H1 (cell line): ENCODE measurements around the gene MTHFD1. TPM values are rescaled to one million over a fixed set of nuclear protein-coding genes. Genes with fewer than 3 reads are reported as not detected.

ENCODE experiments used
- BACH1 ChIP-seq: IDR thresholded peaks from 2 replicates; pipeline ENCODE4 v1.6.1; 2012; ENCODE audit warnings: low read length, improper control_type of control experiment
- BCL11A ChIP-seq, 2 experiments: IDR thresholded peaks; one replicate each; pipeline ENCODE4 v1.6.1; 2011; ENCODE audit warnings: low read depth in 2 of 2, low read length in 2 of 2, mild to moderate bottlenecking in 2 of 2
- BRCA1 ChIP-seq: IDR thresholded peaks from 2 replicates; pipeline ENCODE4 v1.6.1; 2012; ENCODE audit warnings: low read depth, low read length, improper control_type of control experiment
- CHD7 ChIP-seq: fragments of 300-600 bp; sonication (generic); IDR thresholded peaks from 2 replicates; pipeline ENCODE4 v1.7.1; 2012; ENCODE audit warnings: low read length, moderate library complexity, mild to moderate bottlenecking, inconsistent platforms; ENCODE audit not compliant: insufficient replicate concordance
- JUN ChIP-seq: IDR thresholded peaks from 2 replicates; pipeline ENCODE4 v1.6.1; 2011; ENCODE audit warnings: low read depth, mild to moderate bottlenecking, improper control_type of control experiment, low read length
- MAX ChIP-seq: IDR thresholded peaks from 2 replicates; pipeline ENCODE4 v1.6.1; 2012; ENCODE audit warnings: inconsistent platforms
- NRF1 ChIP-seq: IDR thresholded peaks from 2 replicates; pipeline ENCODE4 v1.6.1; 2011; ENCODE audit warnings: mild to moderate bottlenecking, low read depth, low read length, improper control_type of control experiment
- TAF7 ChIP-seq: optimal IDR thresholded peaks from 2 replicates; pipeline ENCODE3; 2011; ENCODE audit warnings: low read depth, mild to moderate bottlenecking, inconsistent platforms, low read length, moderate library complexity, borderline replicate concordance
- polyA plus RNA-seq, 7 experiments: library from polyadenylated mRNA; depleted of rRNA in 3 of 7; stranded (reverse) in 5 of 7; unstranded in 2 of 7; fragments of >200 nt in 5 of 7; fragments of 200-250 nt in 2 of 7; gene quantifications; 1 replicate in 5 of 7; 2 replicates in 1 of 7; 4 replicates in 1 of 7; pipeline versions ENCODE4 v1.2.1 to v1.2.3, GENCODE V29; 2011 to 2013; ENCODE audit warnings: missing spikeins in 2 of 7, mixed read lengths in 2 of 7
- total RNA-seq: library from RNA; stranded (reverse); fragmentation: NEBNext Ultra II Directional; extraction: Animal tissue kit (Norgen Biotek cat#: 25700); gene quantifications from 2 replicates; pipeline ENCODE4 v1.2.1, GENCODE V29; 2021

The MTHFD1 gene
- total and polyA plus RNA-seq, 2 of the 8 experiments (the other 6 are each of a cell fraction or from before 2014, with no cell fraction given) = 79.7 to 332 TPM

GRCh38 chr14:64405295-64405694 lies 17.1 kb downstream of the MTHFD1 start (continued):
- TF ChIP-seq CHD7 (no peak), BCL11A (IDR thresholded peaks at IDR 0.05; ENCODE audit: low read depth in 2 of 2, low read length in 2 of 2) (no peak), NRF1 (no peak), BACH1 (no peak), BRCA1 (no peak), JUN (no peak), TAF7 (no peak), MAX (no peak)
